ENCODE data around the gene PDE2A. TPM values are rescaled to one million over a fixed set of nuclear protein-coding genes. Genes with fewer than 3 reads are reported as not detected.

The PDE2A gene
- total RNA-seq, 1 experiment from 2014 or later: not detected

GRCh38 chr11:72672597-72673238 is 1.5 kb downstream of the PDE2A start:
- no peak for DNase-seq (ENCODE audit: low read depth in 1 of 2, low spot score in 2 of 2)
- Histone ChIP-seq H3K36me3 (no peaks in the 10 kb centered on the region), H3K27me3 (replicated peaks) (peaks cover 20% of the 10 kb centered on the region)

GRCh38 chr11:72671152-72672099 is 2.8 kb downstream of the PDE2A start:
- no peak overlapping the region for H3K27ac ChIP-seq
- H3K9me3 ChIP-seq (replicated peaks): no peaks in the 10 kb centered on the region

More at GRCh38 chr11:72672597-72673238, 1.5 kb downstream of the PDE2A start:
- H3K4me3 ChIP-seq: no peak overlapping the region
- no peaks in the 10 kb centered on the region for H3K4me1 ChIP-seq (replicated peaks)
- no peaks in the 10 kb centered on the region for H3K9me3 ChIP-seq (replicated peaks)
- no peak overlapping the region for H3K27ac ChIP-seq

GRCh38 chr11:72670041-72670440 is 4.2 kb downstream of the PDE2A start:
- Histone ChIP-seq H3K9me3 (replicated peaks) (no peaks in the 10 kb centered on the region), H3K4me1 (replicated peaks) (no peaks in the 10 kb centered on the region), H3K27ac (no peak overlapping the region), H3K27me3 (replicated peaks) (peaks cover 12% of the 10 kb centered on the region), H3K36me3 (no peaks in the 10 kb centered on the region), H3K4me3 (no peak overlapping the region)
- DNase-seq (ENCODE audit: low read depth in 1 of 2, low spot score in 2 of 2): no peak

More at GRCh38 chr11:72671152-72672099, 2.8 kb downstream of the PDE2A start:
- H3K4me3 ChIP-seq: no peak overlapping the region
- H3K4me1 ChIP-seq (replicated peaks): no peaks in the 10 kb centered on the region
- no peak for DNase-seq (ENCODE audit: low read depth in 1 of 2, low spot score in 2 of 2)
- peaks cover 12% of the 10 kb centered on the region for H3K27me3 ChIP-seq (replicated peaks)
- H3K36me3 ChIP-seq: no peaks in the 10 kb centered on the region

- Histone ChIP-seq H3K27ac (no peak overlapping the region), H3K27me3 (replicated peaks) (peaks cover 12% of the 10 kb centered on the region), H3K36me3 (no peaks in the 10 kb centered on the region), H3K9me3 (replicated peaks) (no peaks in the 10 kb centered on the region), H3K4me3 (no peak overlapping the region), H3K4me1 (replicated peaks) (no peaks in the 10 kb centered on the region)
- no peak for DNase-seq (ENCODE audit: low read depth in 1 of 2, low spot score in 2 of 2)
Measured at GRCh38 chr11:72669527-72669926, 4.7 kb downstream of the PDE2A start.

- H3K4me1 ChIP-seq (replicated peaks): no peaks in the 10 kb centered on the region
- peaks cover 8% of the 10 kb centered on the region for H3K27me3 ChIP-seq (replicated peaks)
- H3K9me3 ChIP-seq (replicated peaks): no peaks in the 10 kb centered on the region
- H3K36me3 ChIP-seq: no peaks in the 10 kb centered on the region
- DNase-seq (ENCODE audit: low read depth in 1 of 2, low spot score in 2 of 2): no peak
- H3K27ac ChIP-seq: no peak overlapping the region
- no peak overlapping the region for H3K4me3 ChIP-seq
Measured at GRCh38 chr11:72668629-72669347, 5.4 kb downstream of the PDE2A start.

- no peak overlapping the region for H3K27ac ChIP-seq
- H3K36me3 ChIP-seq: no peaks in the 10 kb centered on the region
- no peaks in the 10 kb centered on the region for H3K27me3 ChIP-seq (replicated peaks)
- H3K4me3 ChIP-seq: no peak overlapping the region
- H3K9me3 ChIP-seq (replicated peaks): no peaks in the 10 kb centered on the region
- no peaks in the 10 kb centered on the region for H3K4me1 ChIP-seq (replicated peaks)
- no peak for DNase-seq (ENCODE audit: low read depth in 1 of 2, low spot score in 2 of 2)
Measured at GRCh38 chr11:72665911-72666472, 8.2 kb downstream of the PDE2A start.

- Histone ChIP-seq H3K27me3 (replicated peaks) (no peaks in the 10 kb centered on the region), H3K4me1 (replicated peaks) (no peaks in the 10 kb centered on the region), H3K4me3 (no peak overlapping the region)
Measured at GRCh38 chr11:72662036-72662435, 12.2 kb downstream of the PDE2A start.

GRCh38 chr11:72661486-72661885 is 12.7 kb downstream of the PDE2A start:
- no peaks in the 10 kb centered on the region for H3K9me3 ChIP-seq (replicated peaks)
- no peaks in the 10 kb centered on the region for H3K36me3 ChIP-seq
- H3K4me3 ChIP-seq: no peak overlapping the region
- no peaks in the 10 kb centered on the region for H3K4me1 ChIP-seq (replicated peaks)
- no peak for DNase-seq (ENCODE audit: low read depth in 1 of 2, low spot score in 2 of 2)
- H3K27ac ChIP-seq: no peak overlapping the region
- H3K27me3 ChIP-seq (replicated peaks): no peaks in the 10 kb centered on the region

More at GRCh38 chr11:72662036-72662435, 12.2 kb downstream of the PDE2A start:
- Histone ChIP-seq H3K36me3 (no peaks in the 10 kb centered on the region), H3K27ac (no peak overlapping the region), H3K9me3 (replicated peaks) (no peaks in the 10 kb centered on the region)
- DNase-seq (ENCODE audit: low read depth in 1 of 2, low spot score in 2 of 2): no peak

GRCh38 chr11:72658989-72659640 is 15.1 kb downstream of the PDE2A start:
- no peaks in the 10 kb centered on the region for H3K4me1 ChIP-seq (replicated peaks)
- H3K36me3 ChIP-seq: no peaks in the 10 kb centered on the region
- H3K4me3 ChIP-seq: no peak overlapping the region
- no peak for DNase-seq (ENCODE audit: low read depth in 1 of 2, low spot score in 2 of 2)
- H3K9me3 ChIP-seq (replicated peaks): no peaks in the 10 kb centered on the region
- no peak overlapping the region for H3K27ac ChIP-seq
- H3K27me3 ChIP-seq (replicated peaks): no peaks in the 10 kb centered on the region

- H3K27ac ChIP-seq: no peak overlapping the region
- H3K27me3 ChIP-seq (replicated peaks): no peaks in the 10 kb centered on the region
- no peaks in the 10 kb centered on the region for H3K36me3 ChIP-seq
- H3K9me3 ChIP-seq (replicated peaks): no peaks in the 10 kb centered on the region
- H3K4me3 ChIP-seq: no peak overlapping the region
- H3K4me1 ChIP-seq (replicated peaks): no peaks in the 10 kb centered on the region
- no peak for DNase-seq (ENCODE audit: low read depth in 1 of 2, low spot score in 2 of 2)
Measured at GRCh38 chr11:72657411-72658100, 16.7 kb downstream of the PDE2A start.

GRCh38 chr11:72655896-72656464 is 18.2 kb downstream of the PDE2A start:
- Histone ChIP-seq H3K27me3 (replicated peaks) (no peaks in the 10 kb centered on the region), H3K27ac (no peak overlapping the region), H3K9me3 (replicated peaks) (no peaks in the 10 kb centered on the region), H3K4me3 (no peak overlapping the region), H3K36me3 (no peaks in the 10 kb centered on the region), H3K4me1 (replicated peaks) (no peaks in the 10 kb centered on the region)
- no peak for DNase-seq (ENCODE audit: low read depth in 1 of 2, low spot score in 2 of 2)

- DNase-seq (ENCODE audit: low read depth in 1 of 2, low spot score in 2 of 2): no peak
- no peaks in the 10 kb centered on the region for H3K36me3 ChIP-seq
- no peaks in the 10 kb centered on the region for H3K9me3 ChIP-seq (replicated peaks)
- no peak overlapping the region for H3K4me3 ChIP-seq
- no peaks in the 10 kb centered on the region for H3K4me1 ChIP-seq (replicated peaks)
- no peaks in the 10 kb centered on the region for H3K27me3 ChIP-seq (replicated peaks)
- H3K27ac ChIP-seq: no peak overlapping the region
Measured at GRCh38 chr11:72655014-72655413, 19.2 kb downstream of the PDE2A start.

All from SJSA1 (cell line).